Transverse colon (tissue), 4 donors: ENCODE data around the gene EHD3. TPM values are rescaled to one million over a fixed set of nuclear protein-coding genes. Genes with fewer than 3 reads are reported as not detected.
A peak's percentile ranks its signal among the peaks of the same experiment; 100 is the strongest.

Experiments
- DNase-seq: peaks from one replicate; pipeline ENCODE4 v3.0.0-alpha.2; 2019
- H3K27ac ChIP-seq, 4 donors: fragments of 200-600 bp; sonication (generic); 2 replicates each; pipeline ENCODE4 v1.5.1; 2016 to 2018; ENCODE audit warnings: inconsistent platforms in 4 of 4
- H3K27me3 ChIP-seq: fragments of 200-600 bp; sonication (generic); 2 replicates; pipeline ENCODE4 v1.5.1; 2017; ENCODE audit warnings: inconsistent platforms
- H3K36me3 ChIP-seq, 4 donors: fragments of 200-600 bp; sonication (generic); 2 replicates each; pipeline ENCODE4 v1.5.1; 2017 to 2019; ENCODE audit warnings: inconsistent platforms in 4 of 4
- H3K4me1 ChIP-seq, 4 donors: fragments of 200-600 bp; sonication (generic); 2 replicates each; pipeline ENCODE4 v1.5.1; 2017 to 2020; ENCODE audit warnings: inconsistent platforms in 4 of 4
- H3K4me3 ChIP-seq, 4 donors: fragments of 200-600 bp; sonication (generic); 1 replicate in 1 of 4; 2 replicates in 3 of 4; pipeline versions ENCODE4 v1.5.1 to v1.6.1; 2017 to 2019; ENCODE audit warnings: inconsistent platforms in 4 of 4
- H3K9me3 ChIP-seq, 2 donors: fragments of 200-600 bp; sonication (generic); 2 replicates each; pipeline ENCODE4 v1.5.1; 2017 to 2019; ENCODE audit warnings: inconsistent platforms in 2 of 2
- EP300 ChIP-seq: sonication (generic); formaldehyde crosslinking; IDR thresholded peaks from one replicate; pipeline ENCODE4 v1.6.1; 2017; ENCODE audit warnings: antibody characterized with exemption, low read depth
- POLR2A ChIP-seq: fragments of 450-650 bp; IDR thresholded peaks from one replicate; pipeline ENCODE4 v1.6.1; 2016; ENCODE audit warnings: antibody characterized with exemption, mild to moderate bottlenecking, moderate library complexity
- POLR2AphosphoS5 ChIP-seq, 3 donors: sonication (generic); formaldehyde crosslinking; IDR thresholded peaks; one replicate each; pipeline ENCODE4 v1.6.1; 2016; ENCODE audit warnings: antibody characterized with exemption in 3 of 3
- WGBS, 2 donors: methylation state at CpG; one replicate each; pipeline ENCODE4 v1.1.5; 2018; ENCODE audit warnings: low coverage in 1 of 2; 5-methylcytosine and 5-hydroxymethylcytosine counted together
- in situ Hi-C, 4 donors: fragments of 200-750 bp; cut with MboI; loops; one replicate each; pipeline versions ENCODE4 v1.15.0 to v1.15.1; 2017; ENCODE audit warnings: low sequenced_read_pairs in 3 of 4, low pct_ligation_motif_present in 1 of 4, low pct_unique_long_range_greater_than_20kb in 1 of 4
- intact Hi-C: fragments of 100-400 bp; cut with DNase I; formaldehyde crosslinking; loops from one replicate; pipeline ENCODE4 v1.15.1; 2023; ENCODE audit warnings: low total_unique reads
- total RNA-seq, 4 donors: library from RNA; depleted of rRNA; stranded (reverse); fragments of >200 nt; gene quantifications; one replicate each; pipeline ENCODE4 v1.1.0, GENCODE V29; 2016
- TF ChIP-seq, protein P1 (sequence below), 5 experiments: fragments of 200-600 bp in 3 of 5; fragments of 450-650 bp in 2 of 5; sonication (generic) in 3 of 5; IDR thresholded peaks; 1 replicate in 2 of 5; 2 replicates in 3 of 5; pipeline ENCODE4 v1.5.1; 2016 to 2017; ENCODE audit warnings: antibody characterized with exemption in 5 of 5, inconsistent platforms in 3 of 5, mild to moderate bottlenecking in 2 of 5, moderate library complexity in 1 of 5

The EHD3 gene
- total RNA-seq, 4 donors from 2014 or later = 1.2 to 10.1 (median 3.6) TPM

DNA sequence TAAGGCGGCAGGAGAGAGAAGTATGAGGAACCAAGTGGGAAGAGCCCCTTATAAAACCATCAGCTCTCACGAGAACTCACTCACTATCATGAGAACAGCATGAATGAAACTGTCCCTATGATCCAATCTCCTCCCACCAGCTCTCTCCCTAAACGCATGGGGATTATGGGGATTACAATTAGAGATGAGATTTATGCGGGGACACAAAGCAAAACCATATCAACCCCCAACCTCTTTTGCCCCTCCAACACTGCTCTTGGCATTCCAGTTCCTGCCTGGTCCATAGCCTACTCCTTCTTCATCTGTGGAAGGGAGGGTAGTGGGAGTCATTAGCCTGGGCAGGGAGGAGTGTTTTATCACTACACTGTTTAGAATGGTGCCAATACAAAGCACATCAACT lies 1.4 kb upstream of the EHD3 start:
- 83 to 89% methylated on average over 1 to 4 of the region's 4 CpGs for WGBS, 2 donors
- H3K4me1 ChIP-seq = peaks cover 0 to 21% (median 6%) of the 10 kb centered on the region in 4 donors
- H3K27me3 ChIP-seq = peaks cover 4% of the 10 kb centered on the region
- in situ Hi-C loops (loop anchor here in 1 of 4 donors (10.0 kb wide), 1 partner anchor 102 kb away; no protein-coding TSS in a partner anchor), intact Hi-C loops (loop anchor here (10.0 kb wide), 1 partner anchor 102 kb away; no protein-coding TSS in a partner anchor)
- no peak overlapping the region for H3K4me3 ChIP-seq
- no peak for DNase-seq
- H3K27ac ChIP-seq = no peak overlapping the region
- no peaks in the 10 kb centered on the region for H3K9me3 ChIP-seq
- H3K36me3 ChIP-seq = no peaks in the 10 kb centered on the region
- TF ChIP-seq EP300 (no peak), POLR2A (no peak)

DNA sequence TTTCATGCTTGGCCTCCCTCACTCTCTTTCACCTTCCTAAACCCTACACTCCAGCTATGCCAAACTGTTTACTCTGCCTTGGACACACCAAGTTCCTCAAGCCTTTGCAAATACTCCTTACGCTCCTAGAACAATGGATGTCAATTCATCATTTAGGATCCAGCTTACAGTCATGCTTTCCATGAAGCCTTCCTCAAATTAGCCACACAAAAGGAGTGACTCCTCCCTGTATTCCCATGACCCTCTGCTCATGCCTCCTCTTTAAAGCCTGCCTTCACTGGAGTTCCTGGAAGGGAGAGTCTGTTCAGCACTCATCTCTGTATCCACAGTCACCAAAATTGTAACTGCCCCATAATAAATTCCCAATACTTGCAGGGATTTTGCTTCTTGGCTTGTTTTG lies 721 bp upstream of the EHD3 start:
- no peak overlapping the region for H3K27ac ChIP-seq
- no peaks in the 10 kb centered on the region for H3K9me3 ChIP-seq
- in situ Hi-C loops = loop anchor here in 1 of 4 donors (10.0 kb wide), 1 partner anchor 102 kb away; no protein-coding TSS in a partner anchor
- H3K36me3 ChIP-seq = no peaks in the 10 kb centered on the region
- H3K27me3 ChIP-seq = peaks cover 4% of the 10 kb centered on the region
- peak overlapping the region in 1 of 4 donors; percentile 58 for H3K4me3 ChIP-seq
- intact Hi-C loops = loop anchor here (10.0 kb wide), 1 partner anchor 102 kb away; no protein-coding TSS in a partner anchor
- WGBS, 2 donors = 90 to 100% methylated on average over 1 of the region's 1 CpG
- peaks cover 0 to 21% (median 6%) of the 10 kb centered on the region in 4 donors for H3K4me1 ChIP-seq
- DNase-seq = no peak
- TF ChIP-seq POLR2AphosphoS5 (IDR thresholded peaks at IDR 0.05) (no peak), EP300 (no peak), POLR2A (no peak)
- TF ChIP-seq, protein P1, sequence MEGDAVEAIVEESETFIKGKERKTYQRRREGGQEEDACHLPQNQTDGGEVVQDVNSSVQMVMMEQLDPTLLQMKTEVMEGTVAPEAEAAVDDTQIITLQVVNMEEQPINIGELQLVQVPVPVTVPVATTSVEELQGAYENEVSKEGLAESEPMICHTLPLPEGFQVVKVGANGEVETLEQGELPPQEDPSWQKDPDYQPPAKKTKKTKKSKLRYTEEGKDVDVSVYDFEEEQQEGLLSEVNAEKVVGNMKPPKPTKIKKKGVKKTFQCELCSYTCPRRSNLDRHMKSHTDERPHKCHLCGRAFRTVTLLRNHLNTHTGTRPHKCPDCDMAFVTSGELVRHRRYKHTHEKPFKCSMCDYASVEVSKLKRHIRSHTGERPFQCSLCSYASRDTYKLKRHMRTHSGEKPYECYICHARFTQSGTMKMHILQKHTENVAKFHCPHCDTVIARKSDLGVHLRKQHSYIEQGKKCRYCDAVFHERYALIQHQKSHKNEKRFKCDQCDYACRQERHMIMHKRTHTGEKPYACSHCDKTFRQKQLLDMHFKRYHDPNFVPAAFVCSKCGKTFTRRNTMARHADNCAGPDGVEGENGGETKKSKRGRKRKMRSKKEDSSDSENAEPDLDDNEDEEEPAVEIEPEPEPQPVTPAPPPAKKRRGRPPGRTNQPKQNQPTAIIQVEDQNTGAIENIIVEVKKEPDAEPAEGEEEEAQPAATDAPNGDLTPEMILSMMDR (IDR thresholded peaks at IDR 0.05) = no peak

DNA sequence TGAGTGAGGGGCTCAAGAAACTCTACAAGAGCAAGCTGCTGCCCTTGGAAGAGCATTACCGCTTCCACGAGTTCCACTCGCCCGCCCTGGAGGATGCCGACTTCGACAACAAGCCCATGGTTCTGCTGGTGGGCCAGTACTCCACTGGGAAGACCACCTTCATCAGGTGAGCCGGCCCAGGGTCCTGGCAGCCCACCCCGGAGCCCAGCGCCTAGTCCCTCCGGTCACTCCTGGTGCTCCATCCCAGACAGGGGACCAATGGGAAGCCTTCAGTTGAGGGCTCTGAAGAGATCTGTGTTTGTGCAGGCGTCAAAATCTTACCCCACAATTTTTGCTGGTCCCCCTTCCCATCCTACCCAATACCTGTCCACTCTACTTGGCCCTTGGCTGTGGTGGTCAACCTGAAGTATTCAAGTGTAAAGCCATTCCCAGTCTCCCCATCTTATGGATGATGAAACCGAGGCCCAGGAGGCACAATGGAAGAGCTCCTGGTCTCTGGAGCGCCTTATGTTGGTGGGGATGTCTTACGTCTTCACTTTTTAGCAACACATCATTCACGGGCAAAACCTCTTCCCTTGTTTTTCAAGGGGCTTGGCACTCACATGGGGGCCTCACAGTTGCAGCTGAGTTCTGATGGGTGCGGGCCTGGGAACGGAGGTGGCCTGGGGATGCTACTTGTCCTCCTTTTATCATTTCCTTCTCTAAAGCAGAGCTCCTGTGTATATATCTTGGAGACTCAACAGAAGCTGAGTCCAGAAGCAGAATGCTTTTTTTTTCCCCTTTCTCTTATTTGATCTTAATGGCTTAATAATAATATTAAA lies 941 bp downstream of the EHD3 start:
- H3K4me3 ChIP-seq = peak overlapping the region; percentile 48 to 58 (median 52)
- H3K4me1 ChIP-seq = peaks cover 0 to 27% (median 8%) of the 10 kb centered on the region in 4 donors
- intact Hi-C loops (loop anchor here (10.0 kb wide), 1 partner anchor 100 kb away; no protein-coding TSS in a partner anchor), in situ Hi-C loops (loop anchor here in 1 of 4 donors (10.0 kb wide), 1 partner anchor 100 kb away; no protein-coding TSS in a partner anchor)
- peaks cover 4% of the 10 kb centered on the region for H3K27me3 ChIP-seq
- DNase-seq = no peak
- H3K36me3 ChIP-seq = no peaks in the 10 kb centered on the region
- peak overlapping the region; percentile 25 to 70 (median 64) for H3K27ac ChIP-seq
- TF ChIP-seq EP300 (no peak), POLR2A (no peak), POLR2AphosphoS5 (IDR thresholded peaks at IDR 0.05) (no peak)
- TF ChIP-seq, protein P1 (IDR thresholded peaks at IDR 0.05) = no peak
- no peaks in the 10 kb centered on the region for H3K9me3 ChIP-seq
- WGBS, 2 donors = 70 to 82% methylated on average over 5 to 17 of the region's 17 CpGs

DNA sequence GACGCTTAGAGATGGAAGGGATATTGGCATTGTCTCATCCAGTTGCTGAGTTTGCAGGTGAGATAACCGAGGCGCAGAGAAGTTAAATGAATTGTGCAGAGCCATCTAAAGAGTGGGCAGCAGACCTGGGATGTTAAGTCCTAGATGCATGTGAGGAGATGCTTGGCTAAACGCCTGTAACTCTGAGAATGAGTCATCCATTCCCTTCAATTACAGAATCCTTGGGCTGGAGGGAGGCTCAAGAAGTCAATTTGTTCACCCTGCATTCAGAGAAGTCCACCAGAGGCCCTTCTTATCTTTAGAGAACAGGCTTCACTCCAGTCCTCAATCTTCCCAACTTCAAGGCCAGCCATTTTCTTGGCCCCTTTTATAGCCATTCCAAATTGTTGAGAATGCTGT lies 1.6 kb downstream of the EHD3 start:
- H3K4me3 ChIP-seq = no peak overlapping the region
- H3K9me3 ChIP-seq = no peaks in the 10 kb centered on the region
- H3K36me3 ChIP-seq = no peaks in the 10 kb centered on the region
- no peak for DNase-seq
- 73 to 97% methylated on average over 3 to 4 of the region's 4 CpGs for WGBS, 2 donors
- no peak overlapping the region for H3K27ac ChIP-seq
- intact Hi-C loops = loop anchor here (10.0 kb wide), 1 partner anchor 99 kb away; no protein-coding TSS in a partner anchor
- in situ Hi-C loops = loop anchor here in 1 of 4 donors (10.0 kb wide), 1 partner anchor 99 kb away; no protein-coding TSS in a partner anchor
- TF ChIP-seq POLR2A (no peak), EP300 (no peak), POLR2AphosphoS5 (IDR thresholded peaks at IDR 0.05) (no peak)
- TF ChIP-seq, protein P1 (IDR thresholded peaks at IDR 0.05) = no peak
- peaks cover 0 to 27% (median 8%) of the 10 kb centered on the region in 4 donors for H3K4me1 ChIP-seq
- peaks cover 4% of the 10 kb centered on the region for H3K27me3 ChIP-seq
